DMS114 treated with DMSO at 0.1 percent for 48 hours (cell line): ENCODE data around the gene SELP.
A peak's percentile ranks its signal among the peaks of the same experiment; 100 is the strongest.

Experiments
- DNase-seq: peaks from one replicate; lab custom pipeline; 2025; ENCODE audit not compliant: unreplicated experiment; lab: John Stamatoyannopoulos, UW

SELP gene

DNA sequence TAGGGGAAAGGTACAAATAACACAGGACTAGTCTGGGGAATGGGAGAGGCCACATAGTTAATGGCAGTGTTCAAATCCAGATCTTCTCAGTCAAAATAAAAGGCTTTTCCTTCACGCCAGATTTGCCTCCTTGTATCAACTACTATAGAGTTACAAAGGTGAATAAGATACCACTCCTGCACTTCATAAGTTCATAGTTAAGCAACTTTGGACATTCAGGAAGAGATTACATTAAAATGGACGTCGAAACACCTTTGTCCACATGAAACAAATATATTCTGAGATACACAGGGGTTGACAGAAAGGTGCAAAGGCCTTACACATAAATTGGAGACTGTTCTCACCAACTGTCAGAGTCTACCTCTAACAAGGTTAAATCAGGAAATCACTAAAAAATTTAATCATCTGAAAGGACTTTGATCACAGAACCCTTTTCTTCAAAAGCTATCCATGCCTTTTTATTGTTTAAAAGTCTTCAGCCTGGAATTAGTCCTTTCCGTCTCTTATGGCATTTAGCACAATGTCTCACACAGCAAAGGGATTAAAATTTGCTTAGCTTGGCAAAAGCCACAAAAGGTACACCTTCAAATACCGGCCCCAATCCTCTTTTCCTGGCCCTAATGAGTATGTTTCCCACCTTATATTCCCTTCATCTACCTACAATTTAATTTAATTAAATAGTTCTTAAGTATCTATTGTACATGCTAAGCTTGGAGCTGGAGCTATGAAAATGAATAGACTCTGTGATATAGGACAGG, 51.8 kb downstream of the SELP start:
- DNase-seq = no peak

DNA sequence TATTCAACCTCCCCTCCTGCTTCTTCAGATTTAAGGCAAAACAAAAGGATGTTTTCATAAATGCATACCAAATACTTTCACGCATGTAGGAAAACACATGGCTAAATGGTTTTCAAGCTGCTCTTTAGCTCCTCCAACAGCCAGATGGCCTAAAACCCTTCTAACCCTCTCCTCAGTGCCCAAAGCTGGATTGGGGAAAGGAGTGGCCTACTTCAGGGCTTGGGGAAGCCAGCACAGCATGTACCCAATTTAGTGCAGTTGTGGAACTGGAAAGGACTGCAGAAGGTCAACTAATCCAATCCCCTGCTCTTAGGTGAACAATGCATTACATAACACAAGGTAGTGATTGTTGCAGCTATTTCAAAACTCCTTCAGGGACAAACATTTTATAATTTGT, 53.0 kb downstream of the SELP start:
- DNase-seq = no peak

- DNase-seq = no peak
These were observed 53.5 kb downstream of the SELP start for GRCh38 chr1:169576241-169576934.

- DNase-seq = no peak
These were observed 55.6 kb downstream of the SELP start for GRCh38 chr1:169574336-169574735.

DNA sequence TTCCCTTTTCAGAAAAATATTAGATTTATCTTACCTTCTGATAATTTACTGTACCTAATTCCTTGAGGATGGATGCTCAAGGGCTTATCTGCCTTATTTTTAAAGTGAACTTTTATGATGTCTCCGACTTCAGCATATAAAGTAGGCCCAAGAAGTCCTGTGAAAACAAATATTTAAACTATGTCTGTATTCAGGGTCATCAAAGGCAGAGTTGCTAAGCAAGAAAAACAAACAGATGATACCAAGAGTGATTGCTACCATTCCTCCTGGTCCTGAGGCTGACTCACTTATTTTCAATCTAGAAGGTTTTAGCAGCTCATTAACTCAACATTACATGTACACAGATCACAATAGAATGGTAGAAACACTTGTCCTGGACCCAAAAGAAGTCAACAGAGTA, 57.7 kb downstream of the SELP start:
- no peak for DNase-seq

DNA sequence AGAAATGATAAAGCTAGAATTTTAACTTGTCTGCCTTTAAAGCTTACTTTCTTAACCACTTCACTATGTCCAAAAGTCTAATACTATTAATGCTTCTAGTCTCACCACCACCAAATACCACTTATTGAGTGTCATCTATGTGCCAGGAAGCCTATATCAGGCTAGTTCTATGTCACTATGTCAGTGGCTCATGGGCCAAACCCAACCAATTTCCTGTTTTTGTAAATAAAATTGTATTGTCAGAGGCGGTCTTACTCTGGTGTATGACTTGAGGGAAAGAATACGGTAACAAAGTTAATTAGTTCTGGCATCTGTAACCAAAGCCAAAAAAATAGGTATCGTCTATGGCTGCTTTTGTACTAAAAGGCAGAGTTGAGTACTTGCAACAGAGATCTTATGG, 58.5 kb downstream of the SELP start:
- DNase-seq = no peak

DNA sequence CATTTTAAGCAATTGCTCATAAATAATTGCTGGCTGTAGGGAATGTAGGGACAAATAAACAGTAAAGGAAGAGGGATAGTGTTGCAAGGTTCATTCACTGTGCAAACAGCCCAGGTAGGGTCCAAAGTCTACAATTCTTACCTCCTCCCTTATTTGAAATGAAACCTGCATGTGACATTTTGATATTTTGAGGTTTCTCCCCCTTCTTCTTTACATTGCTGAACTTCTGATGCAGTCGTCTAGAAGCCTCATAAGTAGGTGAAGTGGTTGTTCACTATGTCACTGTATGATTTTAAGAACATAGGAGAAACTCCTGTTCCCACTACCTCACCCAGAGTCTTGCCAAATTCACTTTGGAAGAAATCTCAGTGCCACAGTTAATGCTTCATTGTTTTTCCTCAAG, 59.8 kb downstream of the SELP start:
- no peak for DNase-seq

DNA sequence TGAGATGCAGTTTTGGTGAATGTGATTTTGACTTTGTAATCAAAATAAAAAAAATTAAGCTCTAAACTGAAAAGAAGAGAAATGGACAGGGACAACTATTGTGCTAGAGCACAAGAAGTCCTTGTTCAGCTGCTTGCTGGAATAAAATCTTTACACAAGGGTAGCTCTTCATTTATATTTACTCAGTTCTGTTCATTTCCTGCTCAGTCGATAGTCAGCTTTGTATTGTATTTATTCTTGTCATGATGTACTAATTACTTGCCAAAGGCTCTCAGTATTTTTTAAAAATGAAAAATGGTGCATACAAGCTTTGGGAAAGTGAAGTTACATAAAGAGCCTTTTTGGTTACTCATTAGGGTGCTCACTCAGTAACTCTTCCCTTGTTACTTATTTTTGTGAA, 61.4 kb downstream of the SELP start:
- DNase-seq = no peak

GRCh38 chr1:169565335-169566271, 64.3 kb downstream of the SELP start:
- no peak for DNase-seq

GRCh38 chr1:169563650-169564049, 66.3 kb downstream of the SELP start:
- DNase-seq = no peak

- no peak for DNase-seq
These were observed 66.8 kb downstream of the SELP start for GRCh38 chr1:169563019-169563615.

GRCh38 chr1:169561692-169562091, 68.2 kb downstream of the SELP start:
- DNase-seq = no peak

- DNase-seq = no peak
These were observed 72.8 kb downstream of the SELP start for GRCh38 chr1:169557131-169557530.

DNA sequence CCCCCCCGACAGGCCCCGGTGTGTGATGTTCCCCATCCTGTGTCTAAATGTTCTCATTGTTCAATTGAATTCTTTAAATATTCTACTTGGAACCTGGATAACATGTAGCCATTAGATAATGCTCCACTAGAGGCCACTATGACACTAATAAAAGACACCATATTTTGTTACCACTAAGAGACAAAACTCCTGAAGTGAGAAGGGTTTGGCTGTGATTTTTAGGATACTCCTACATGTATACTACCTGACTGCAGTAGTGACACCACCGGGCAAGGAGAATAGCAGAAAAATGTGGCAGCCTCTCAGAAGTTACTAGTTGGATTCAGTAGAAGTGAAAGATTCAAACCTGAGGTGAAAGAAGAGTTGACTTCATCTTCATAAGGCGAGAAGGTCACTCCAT, 79.6 kb downstream of the SELP start:
- peak; percentile 40 for DNase-seq

DNA sequence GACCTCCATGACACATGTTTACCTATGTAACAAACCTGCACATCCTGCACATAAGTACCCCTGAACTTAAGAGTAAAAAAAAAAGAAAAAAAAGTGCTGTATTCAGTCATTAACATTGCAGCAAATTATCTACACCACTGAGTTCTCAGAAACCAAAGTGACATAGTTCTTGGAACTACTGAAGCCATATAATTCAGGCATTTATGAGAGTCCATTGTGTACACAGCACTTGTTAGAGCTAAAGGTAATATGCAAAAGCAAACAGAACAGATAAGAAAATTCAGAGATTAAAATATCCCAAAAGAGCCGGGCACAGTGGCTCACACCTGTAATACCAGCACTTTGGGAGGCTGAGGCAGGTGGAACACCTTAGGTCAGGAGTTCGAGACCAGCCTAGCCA, 81.6 kb downstream of the SELP start:
- no peak for DNase-seq

GRCh38 chr1:169546087-169546995, 83.6 kb downstream of the SELP start:
- DNase-seq = peak; percentile 31

DNA sequence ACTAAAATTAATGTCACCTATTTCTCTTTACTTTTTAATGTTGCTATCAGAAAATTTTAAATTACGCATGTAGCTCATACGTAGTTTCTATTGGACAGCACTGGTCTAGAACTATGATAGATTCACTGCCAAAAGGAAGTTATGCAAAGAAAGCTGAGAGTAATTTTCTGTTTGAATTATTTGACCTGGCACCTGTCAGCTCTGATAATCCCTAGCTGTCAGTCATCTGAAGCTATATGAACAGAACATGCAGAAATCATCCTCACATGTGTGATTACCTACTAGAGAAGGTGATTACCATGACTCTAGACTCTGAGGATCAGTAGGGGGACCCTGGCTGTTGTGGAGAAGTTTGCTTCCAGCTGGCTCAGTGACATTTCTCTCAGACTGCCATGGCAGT, 84.5 kb downstream of the SELP start:
- no peak for DNase-seq

- DNase-seq = no peak
These were observed 90.7 kb downstream of the SELP start for GRCh38 chr1:169538998-169539871.
